HG03280 (cell line): ENCODE results near the gene LIMS3.
A peak's percentile ranks its signal among the peaks of the same experiment; 100 is the strongest.
"Not testable (repeated sequence)": the region's sequence is repeated elsewhere in the genome, so short reads cannot be mapped to it uniquely, and the experiment has no call there.

Source experiments
- ATAC-seq: cut with Tn5 transposase; IDR thresholded peaks from one replicate; pipeline ENCODE4 v1.9.1; 2021; ENCODE audit warnings: mild to moderate bottlenecking, moderate library complexity; ENCODE audit not compliant: unreplicated experiment

LIMS3 gene, protein sequence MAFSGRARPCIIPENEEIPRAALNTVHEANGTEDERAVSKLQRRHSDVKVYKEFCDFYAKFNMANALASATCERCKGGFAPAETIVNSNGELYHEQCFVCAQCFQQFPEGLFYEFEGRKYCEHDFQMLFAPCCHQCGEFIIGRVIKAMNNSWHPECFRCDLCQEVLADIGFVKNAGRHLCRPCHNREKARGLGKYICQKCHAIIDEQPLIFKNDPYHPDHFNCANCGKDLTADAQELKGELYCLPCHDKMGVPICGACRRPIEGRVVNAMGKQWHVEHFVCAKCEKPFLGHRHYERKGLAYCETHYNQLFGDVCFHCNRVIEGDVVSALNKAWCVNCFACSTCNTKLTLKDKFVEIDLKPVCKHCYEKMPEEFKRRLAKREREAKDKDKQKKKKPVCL

DNA sequence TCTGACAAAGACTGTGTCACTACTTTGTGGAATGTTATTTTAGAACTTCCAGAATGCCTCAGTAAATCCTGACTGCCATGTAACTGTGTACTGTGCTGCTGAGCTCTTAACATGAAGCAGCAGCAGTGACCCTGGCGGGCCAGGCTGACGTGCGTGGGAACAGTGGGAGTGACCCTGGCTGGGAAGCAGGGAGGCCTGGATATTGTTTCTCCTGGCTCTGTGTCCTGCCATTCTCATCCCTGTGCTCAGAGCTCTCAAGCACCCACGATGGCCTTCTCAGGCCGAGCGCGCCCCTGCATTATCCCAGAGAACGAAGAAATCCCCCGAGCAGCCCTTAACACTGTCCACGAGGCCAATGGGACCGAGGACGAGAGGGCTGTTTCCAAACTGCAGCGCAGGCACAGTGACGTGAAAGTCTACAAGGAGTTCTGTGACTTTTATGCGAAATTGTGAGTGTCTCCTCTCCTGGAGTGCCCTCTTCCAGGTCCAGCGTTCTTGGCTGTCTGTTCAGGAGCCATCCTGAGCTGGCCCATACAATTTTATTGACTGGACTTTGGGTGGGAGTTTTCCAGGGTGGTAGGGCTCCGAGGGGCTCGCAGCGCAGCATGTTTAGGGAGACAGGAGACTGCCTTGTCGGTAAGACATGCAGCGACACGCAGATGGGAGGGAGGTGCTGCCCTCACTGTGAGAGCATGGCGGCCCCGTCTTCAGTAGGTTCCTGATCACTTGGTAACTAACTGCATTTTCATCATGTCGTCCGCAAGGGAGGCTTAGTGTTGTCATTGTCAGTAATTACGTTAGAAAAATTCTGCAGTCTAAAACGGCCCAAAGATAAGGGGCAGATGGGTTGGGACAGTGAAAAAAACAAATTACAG is at the start of gene LIMS3:
LIMS3 (plus strand) TSS at position 227 of the 875 bp plus-strand sequence; CDS start at position 268, 41 bp downstream.
- not testable (repeated sequence) for ATAC-seq

DNA sequence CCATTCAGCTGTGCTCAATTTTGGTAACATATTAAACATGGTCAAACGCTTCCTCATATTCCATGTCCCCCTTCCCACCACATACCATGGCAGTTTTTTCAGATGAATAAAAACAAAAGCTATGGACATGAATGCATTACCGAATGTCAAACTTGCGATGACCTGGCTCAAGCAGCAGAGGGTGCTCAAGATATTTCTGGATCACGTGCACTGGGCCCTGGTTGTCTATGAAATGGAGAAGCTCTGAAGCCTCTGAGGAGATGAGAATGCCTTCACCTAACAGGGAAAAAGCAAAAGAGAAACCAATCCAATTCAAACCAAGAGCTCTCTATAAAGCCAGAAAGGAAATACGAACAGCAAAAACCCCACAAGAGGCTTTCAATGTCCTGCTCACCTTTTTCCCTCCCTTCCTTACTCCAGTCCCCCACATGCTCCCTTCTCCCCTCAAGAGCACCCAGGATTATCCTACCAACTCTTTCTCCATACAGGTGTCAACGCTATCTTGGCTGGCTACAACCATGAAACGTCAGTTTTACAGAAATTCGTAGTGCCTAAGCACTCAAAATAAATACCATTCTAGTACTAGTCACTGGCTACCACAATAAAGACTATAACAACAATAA is 27.2 kb upstream of the LIMS3 start:
- peak; percentile 84 for ATAC-seq

DNA sequence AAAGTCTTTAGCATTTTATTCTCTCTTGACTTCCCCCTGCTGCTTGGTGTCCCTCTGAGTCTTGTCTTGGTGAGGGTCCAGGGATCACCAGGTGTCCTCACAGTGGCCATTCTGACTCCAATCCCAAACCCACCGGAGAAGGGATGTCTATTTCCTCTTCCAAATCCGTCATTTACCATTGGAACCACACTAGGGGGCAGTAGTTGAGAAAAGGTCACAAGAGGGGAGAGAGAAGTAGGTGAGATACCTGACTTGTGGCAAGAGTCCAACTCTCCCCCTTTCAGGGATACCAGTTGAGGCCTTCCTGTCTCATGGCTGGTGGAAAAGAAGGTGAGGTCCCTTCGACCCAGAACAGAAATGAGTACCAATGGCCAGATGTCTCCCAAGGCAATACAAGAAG is 21.9 kb upstream of the LIMS3 start:
- not testable (repeated sequence) for ATAC-seq

DNA sequence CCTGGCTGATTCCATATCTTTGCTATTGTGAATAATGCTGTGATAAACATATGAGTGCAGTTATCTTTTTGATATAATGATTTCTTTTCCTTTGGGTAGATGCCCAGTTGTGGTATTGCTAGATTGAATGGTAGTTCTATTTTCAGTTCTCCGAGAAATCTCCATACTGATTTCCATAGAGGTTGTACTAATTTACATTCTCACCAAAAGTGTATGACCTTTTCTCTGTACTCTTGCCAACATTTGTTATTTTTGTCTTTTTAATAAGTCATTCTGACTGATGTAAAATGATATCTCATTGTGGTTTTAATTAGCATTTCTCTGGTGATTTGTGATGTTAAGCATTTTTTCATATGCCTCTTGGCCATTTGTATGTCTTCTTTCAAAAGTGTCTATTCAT is 16.4 kb upstream of the LIMS3 start:
- not testable (repeated sequence) for ATAC-seq

DNA sequence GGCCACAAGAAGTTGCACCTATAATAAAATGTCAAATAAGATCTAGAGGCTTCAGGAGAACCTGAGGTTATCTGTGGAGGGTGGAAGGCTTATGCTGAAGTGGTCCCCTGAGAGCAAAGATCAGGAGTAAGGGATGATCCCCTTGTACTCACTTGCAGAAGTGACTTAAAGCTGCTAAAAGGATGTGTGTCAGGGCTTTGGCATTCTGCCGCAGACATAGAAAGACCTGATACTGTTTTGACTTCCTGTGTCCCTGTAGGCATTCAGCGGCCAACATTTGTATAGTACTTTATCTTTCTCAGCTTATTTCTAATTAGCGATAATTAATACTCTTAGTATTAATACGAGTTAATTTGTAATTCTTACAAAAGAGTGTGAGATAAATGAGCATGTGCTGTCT is 10.1 kb upstream of the LIMS3 start:
- ATAC-seq: not testable (repeated sequence)

DNA sequence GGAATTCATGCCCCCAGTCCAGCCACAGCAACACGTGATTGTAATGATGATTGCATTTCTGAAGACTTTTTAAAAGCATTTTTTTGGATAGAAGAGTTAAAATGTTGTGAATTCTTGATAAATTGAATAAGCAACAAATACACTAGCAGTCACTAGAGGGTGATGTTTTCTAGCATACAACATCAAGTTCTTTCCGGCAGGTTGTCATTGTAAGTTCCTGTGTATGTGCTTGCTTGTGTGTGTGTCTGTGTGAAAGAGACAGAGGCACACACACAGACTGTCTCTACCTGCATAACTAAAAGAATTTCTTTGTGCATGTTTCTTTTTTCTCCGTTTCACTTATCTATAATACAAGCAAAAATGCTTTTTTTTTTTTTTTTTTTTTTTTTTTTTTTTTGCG is 8.6 kb upstream of the LIMS3 start:
- not testable (repeated sequence) for ATAC-seq

DNA sequence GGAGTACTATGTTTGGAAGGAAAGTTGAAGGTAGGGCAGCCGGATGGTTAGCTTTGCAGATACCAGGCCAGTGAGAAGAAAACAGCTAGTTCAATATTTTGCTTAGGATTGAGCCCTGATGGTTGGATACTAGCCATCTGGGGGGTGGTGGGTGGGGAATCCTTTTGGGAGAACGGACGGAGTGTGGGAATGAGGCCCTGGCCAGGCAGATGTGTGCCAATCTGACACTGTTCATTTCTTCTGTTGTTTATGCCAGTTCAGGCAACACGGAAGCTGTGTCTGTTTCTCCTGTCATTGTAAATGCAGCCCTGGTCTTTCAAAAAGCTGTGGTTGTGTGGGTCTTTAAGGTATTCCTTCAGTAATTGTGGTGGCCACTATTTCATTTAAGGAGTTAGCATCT is 7.5 kb upstream of the LIMS3 start:
- not testable (repeated sequence) for ATAC-seq

DNA sequence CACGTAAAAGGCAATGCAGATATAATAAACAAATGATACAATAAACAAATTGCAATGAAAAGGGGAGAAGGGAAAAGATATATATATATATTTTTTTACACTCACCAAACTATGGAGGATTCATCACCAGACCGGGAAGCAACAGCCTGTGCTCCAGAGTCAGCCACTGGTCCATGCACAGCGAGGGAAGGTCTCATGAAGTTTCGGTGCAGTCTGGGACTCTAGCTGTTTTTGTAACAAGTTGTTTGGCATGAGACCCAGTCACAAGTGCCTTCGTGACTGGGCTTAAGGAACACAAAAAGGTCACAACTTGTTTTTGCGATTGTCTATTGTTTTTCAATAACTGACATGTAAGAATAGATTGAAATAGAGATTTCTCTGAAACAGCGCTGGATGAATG is 4.8 kb upstream of the LIMS3 start:
- ATAC-seq: not testable (repeated sequence)

DNA sequence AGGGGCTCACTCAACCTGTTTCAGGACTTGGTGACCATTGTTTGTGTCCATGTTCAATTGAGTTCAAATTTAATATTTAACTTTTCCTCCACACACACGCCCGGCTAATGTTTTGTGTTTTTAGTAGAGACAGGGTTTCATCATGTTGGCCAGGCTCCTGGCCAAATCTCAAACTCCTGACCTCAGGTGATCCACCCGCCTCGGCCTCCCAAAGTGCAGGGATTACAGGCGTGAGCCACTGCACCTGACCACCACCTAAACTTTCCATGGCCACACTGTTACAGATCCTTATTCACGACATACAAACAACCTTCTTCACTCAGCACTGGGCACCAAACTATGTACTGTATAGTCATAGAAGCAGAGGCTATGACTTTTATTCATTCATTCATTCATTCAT is 4.3 kb upstream of the LIMS3 start:
- not testable (repeated sequence) for ATAC-seq

DNA sequence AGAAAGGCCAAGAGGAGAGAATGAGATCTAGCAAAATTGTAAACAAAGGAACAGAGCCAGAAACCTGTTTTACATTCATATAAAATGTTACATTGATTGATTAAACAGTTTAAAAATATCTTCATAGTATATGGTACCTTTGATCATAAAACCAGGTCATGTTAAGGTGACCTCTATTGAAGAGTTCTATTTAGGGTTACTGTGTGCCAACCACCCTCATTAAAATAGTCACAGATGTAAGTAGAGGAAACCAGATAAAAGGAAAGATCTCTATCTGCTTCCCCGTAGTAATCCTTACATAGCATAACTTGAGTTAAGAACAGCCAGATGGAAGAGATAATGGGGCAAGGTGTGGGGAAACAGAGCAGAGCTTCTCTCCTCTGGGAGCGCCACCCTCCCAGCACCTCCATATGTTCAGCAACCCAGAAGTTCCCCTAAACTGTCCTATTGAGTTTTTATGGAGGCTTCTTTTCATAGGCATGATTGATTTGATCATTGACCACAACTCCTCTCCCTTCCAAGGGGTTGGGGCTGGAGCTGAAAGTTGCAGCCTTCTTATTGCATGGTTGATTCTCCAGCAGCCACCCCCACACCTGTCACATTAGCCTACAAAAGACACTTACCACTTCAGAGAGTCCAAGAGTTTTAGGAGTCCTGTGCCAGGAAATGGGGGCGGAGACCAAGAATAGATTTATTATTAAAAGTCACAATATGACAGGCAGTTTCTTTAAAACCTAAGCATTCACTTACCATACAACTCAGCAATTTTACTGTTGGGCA is 3.2 kb upstream of the LIMS3 start:
- ATAC-seq: not testable (repeated sequence)

DNA sequence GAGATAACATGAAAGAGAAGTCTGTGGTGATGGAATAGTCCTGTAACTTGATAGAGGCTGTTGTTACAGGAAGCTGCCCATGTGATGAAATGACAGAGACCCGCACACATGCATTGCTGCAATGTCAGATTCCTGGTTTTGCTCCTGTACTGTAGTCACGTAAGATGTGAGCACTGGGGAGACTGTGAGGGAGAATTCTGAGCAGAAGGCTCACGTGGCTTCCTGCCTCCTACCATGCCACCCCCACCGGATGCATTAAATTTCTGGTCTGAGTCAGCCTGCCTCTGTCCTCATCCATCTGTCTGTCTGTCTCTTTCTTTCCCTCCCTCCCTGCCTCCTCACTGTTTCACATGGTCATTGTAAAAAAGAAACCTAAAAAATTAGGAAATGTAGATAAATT is 2.3 kb upstream of the LIMS3 start:
- peak; percentile 94 for ATAC-seq

DNA sequence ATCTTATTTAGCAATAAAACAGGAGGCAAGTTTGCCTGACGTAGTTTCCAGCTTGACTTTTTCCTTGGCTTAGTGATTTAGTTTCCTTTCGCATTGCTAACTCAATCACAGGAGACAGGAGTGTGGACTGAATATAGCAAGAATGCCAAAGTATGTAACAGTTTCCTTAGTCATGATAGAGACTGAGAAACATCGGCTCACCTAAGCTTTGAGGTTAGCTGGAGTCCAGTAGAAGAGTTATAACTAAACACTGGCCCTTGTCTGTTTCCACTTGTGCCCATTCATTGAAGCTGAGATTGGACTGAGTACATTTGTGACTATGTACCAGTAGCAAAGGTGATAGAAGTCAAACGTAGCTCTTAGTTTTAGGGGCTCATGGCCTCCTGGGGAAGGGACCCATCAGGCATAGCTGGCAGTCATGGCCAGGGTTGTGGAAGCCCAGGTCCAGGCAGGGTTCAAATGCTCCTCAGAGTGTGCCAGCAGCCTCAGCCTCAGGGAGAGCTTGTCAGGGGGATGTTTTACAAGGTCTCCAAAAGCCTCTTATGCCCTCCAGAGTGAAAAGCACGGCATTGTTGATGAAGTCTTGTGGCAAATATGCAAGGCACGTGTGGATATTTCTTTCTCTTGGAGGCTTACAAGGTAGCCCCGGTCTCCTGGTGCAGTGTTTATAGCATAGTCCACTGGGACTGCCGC is 573 bp upstream of the LIMS3 start:
- not testable (repeated sequence) for ATAC-seq

DNA sequence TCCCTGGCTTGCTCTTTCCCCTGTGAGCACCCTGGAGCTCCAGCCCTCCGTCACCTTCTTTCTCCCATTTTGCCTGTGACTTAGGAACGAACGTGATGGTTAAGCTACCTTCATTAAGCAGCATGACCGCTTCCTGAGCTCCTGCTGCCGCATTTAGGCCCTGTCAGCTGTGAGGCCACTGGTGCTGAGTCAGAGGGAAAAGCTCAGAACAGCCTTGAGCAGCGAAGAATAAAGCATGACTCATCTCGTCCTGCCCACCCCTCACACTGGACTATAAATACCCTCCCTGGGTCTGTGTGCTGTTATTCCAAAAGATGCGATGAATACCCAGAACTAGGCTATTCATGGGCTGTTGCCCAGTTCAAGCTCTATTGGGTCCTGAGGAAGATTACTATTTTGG is 7.3 kb downstream of the LIMS3 start:
- not testable (repeated sequence) for ATAC-seq

DNA sequence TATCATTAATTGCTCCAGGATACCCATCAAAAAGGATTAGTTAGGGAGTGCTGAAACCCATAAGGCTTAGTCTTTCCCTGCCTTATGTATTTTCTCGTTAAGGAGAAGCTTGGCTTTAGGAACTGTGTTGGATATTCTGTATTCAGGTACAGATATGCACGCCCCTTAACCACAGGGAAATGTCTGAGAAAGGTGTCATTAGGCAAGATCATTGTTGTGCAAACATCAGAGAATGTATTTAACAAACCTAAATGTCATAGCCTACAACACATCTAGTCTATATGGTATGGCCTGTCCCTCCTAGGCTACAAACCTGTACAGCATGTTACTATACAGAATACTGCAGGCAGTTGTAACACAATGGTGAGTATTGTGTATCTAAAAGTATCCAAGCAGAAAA is 10.1 kb downstream of the LIMS3 start:
- ATAC-seq: not testable (repeated sequence)

DNA sequence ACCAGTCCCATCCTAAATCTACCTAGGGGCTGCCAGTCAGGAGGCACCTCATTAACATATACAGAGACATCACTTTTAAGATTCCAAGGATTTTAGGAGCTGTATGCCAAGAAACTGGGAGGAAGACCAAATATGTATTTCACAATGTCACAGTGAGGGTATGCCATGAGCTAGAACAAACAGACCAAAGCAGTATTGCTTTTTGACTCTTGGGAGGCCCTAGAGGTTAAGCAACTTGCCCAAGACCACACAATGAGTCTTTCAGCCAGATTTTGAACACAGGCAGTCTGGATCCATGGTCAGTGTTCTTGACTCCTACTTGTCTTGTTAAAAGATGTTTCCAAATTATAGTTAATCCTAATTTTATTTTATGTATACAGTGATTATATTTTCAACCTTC is 12.3 kb downstream of the LIMS3 start:
- not testable (repeated sequence) for ATAC-seq

DNA sequence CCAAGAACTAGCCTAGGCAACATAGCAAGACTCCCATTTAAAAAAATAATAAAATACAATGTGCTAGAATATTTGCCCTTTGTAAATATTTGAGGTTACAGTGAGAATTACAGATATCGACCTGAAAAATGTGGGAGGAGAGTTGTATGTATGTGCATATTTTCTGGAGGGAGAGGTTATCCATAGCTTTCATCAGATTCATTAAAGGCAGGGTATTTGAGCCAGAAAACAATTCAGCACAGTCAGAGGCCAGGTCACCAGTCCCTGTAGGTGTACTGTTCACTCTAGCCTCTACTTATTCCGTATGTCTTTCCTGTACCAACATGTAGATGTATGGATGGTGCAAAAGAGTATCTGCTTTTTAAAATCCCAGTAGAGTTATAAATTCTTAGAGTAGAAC is 15.4 kb downstream of the LIMS3 start:
- ATAC-seq: not testable (repeated sequence)

DNA sequence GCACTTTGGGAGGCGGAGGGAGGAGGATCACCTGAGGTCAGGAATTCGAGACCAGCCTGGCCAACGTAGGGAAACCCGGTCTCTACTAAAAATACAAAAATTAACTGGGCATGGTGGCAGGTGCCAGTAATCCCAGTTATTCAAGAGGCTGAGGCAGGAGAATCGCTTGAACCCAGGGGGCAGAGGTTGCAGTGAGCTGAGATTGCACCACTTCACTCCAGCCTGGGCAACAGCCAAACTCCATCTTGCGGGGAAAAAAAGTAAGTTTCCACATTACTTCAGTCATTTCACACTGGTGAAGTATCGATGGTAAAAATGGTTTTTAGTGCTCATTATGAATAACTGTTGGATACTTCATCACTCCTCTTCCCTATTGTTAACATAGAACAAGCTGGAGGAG is 16.1 kb downstream of the LIMS3 start:
- ATAC-seq: not testable (repeated sequence)

DNA sequence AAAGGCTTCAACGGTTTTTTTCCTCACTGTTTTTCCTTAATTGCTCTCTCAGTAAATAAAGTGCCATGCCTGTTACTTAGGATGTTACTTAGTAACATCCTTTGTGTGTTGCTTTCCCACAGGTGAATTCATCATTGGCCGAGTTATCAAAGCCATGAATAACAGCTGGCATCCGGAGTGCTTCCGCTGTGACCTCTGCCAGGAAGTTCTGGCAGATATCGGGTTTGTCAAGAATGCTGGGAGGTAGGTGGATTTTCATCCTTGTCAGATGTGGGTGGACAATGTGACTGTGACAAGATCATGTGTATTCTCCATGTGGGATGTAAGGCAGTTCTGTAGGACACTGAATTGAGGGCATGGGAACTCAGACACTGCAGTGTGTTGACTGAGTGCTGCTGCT is 17.3 kb downstream of the LIMS3 start:
- not testable (repeated sequence) for ATAC-seq

DNA sequence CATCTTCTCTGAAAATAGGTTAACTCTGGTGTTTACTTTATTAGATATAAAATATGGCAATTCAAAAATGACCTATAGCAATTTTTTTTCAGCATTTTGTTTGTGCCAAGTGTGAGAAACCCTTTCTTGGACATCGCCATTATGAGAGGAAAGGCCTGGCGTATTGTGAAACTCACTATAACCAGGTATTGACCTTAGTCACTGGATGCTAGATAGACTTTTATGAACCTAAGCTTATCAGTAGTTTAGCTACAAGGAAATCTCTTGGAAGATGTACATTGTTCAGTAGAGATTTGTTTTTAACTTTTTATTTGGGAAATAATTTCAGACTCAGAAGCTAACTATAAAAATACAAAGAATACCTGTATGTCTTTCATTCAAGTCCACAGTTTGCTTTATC is 21.7 kb downstream of the LIMS3 start:
- not testable (repeated sequence) for ATAC-seq
